NCI-H748 (cell line): Measurements from ENCODE around the gene KCNB1.

Experiments used
- DNase-seq: peaks from one replicate; lab custom pipeline; 2025; ENCODE audit not compliant: unreplicated experiment; lab: John Stamatoyannopoulos, UW

KCNB1 gene

GRCh38 chr20:49392745-49393144, 89.7 kb downstream of the KCNB1 start:
- DNase-seq: peak; percentile 58

GRCh38 chr20:49391404-49392245, 90.8 kb downstream of the KCNB1 start:
- DNase-seq: no peak

- DNase-seq: no peak
Observed at GRCh38 chr20:49389854-49390253, 92.6 kb downstream of the KCNB1 start.

GRCh38 chr20:49388744-49389143, 93.7 kb downstream of the KCNB1 start:
- no peak for DNase-seq

- DNase-seq: no peak
Observed at GRCh38 chr20:49387581-49387939, 94.9 kb downstream of the KCNB1 start.

- DNase-seq: peak; percentile 80
Observed at GRCh38 chr20:49386848-49387580, 95.5 kb downstream of the KCNB1 start.

GRCh38 chr20:49385465-49385864, 97.0 kb downstream of the KCNB1 start:
- DNase-seq: peak; percentile 31

- DNase-seq: peak; percentile 72
Observed at GRCh38 chr20:49384437-49385434, 97.7 kb downstream of the KCNB1 start.

GRCh38 chr20:49381558-49382493, 100.6 kb downstream of the KCNB1 start:
- peak; percentile 26 for DNase-seq

GRCh38 chr20:49380337-49380780, 102.1 kb downstream of the KCNB1 start:
- no peak for DNase-seq

- DNase-seq: no peak
Observed at GRCh38 chr20:49379338-49379737, 103.1 kb downstream of the KCNB1 start.

- no peak for DNase-seq
Observed at GRCh38 chr20:49377326-49377725, 105.1 kb downstream of the KCNB1 start.

- no peak for DNase-seq
Observed at GRCh38 chr20:49375170-49375569, 107.3 kb downstream of the KCNB1 start.

GRCh38 chr20:49372095-49372734, 110.3 kb downstream of the KCNB1 start:
- no peak for DNase-seq

- no peak for DNase-seq
Observed at GRCh38 chr20:49368596-49368995, 113.9 kb downstream of the KCNB1 start.

GRCh38 chr20:49367113-49367512, 115.4 kb downstream of the KCNB1 start:
- DNase-seq: no peak

GRCh38 chr20:49366687-49367086, 115.8 kb downstream of the KCNB1 start:
- DNase-seq: no peak

- no peak for DNase-seq
Observed at GRCh38 chr20:49361862-49362660, 120.4 kb downstream of the KCNB1 start.
